K562 (cell line): ENCODE data around the gene ANK2. TPM values are rescaled to one million over a fixed set of nuclear protein-coding genes. Genes with fewer than 3 reads are reported as not detected.

ENCODE experiments used
- CBFA2T3 ChIP-seq: fragments of 450-650 bp; IDR thresholded peaks from 2 replicates; pipeline ENCODE4 v1.6.1; 2017
- E2F1 ChIP-seq: sonication (generic); formaldehyde crosslinking; IDR thresholded peaks from 2 replicates; pipeline ENCODE4 v1.8.1; 2023; ENCODE audit warnings: mild to moderate bottlenecking, missing genetic modification reagents, moderate library complexity
- HDAC2 ChIP-seq: fragments of 450-650 bp; IDR thresholded peaks from 2 replicates; pipeline ENCODE4 v1.6.1; 2016; ENCODE audit warnings: mild to moderate bottlenecking
- MYNN ChIP-seq, 2 experiments: sonication (generic); formaldehyde crosslinking in 1 of 2; IDR thresholded peaks; 2 replicates each; pipeline versions ENCODE4 v1.5.0 to v1.6.1; 2016 to 2020; ENCODE audit warnings: antibody characterized with exemption in 1 of 2, missing genetic modification reagents in 1 of 2
- SRF ChIP-seq, 2 experiments: fragments of 250-450, 450-650 bp in 1 of 2; sonication (Bioruptor Pico) in 1 of 2; sonication (generic) in 1 of 2; formaldehyde crosslinking; IDR thresholded peaks; 2 replicates each; pipeline versions ENCODE4 v1.5.0 to v1.5.1; 2020 to 2022; ENCODE audit warnings: mild to moderate bottlenecking in 1 of 2, missing genetic modification reagents in 1 of 2
- ZBTB40 ChIP-seq, 2 experiments: fragments of 450-650 bp in 1 of 2; sonication (generic) in 1 of 2; formaldehyde crosslinking in 1 of 2; IDR thresholded peaks; 2 replicates each; pipeline versions ENCODE4 v1.7.1 to v1.9.0; 2016 to 2022; ENCODE audit warnings: inconsistent platforms in 1 of 2, mild to moderate bottlenecking in 1 of 2, missing genetic modification reagents in 1 of 2
- polyA plus RNA-seq, 8 experiments: library from polyadenylated mRNA; depleted of rRNA in 4 of 8; stranded (reverse) in 5 of 8; unstranded in 3 of 8; fragments of >200 nt; fragmentation: Nextera tagmentation in 2 of 8; fragmentation: Illumina TruSeq in 1 of 8; extraction: Ambion mirVana in 2 of 8; extraction: Trizol in 1 of 8; gene quantifications; 2 replicates each; pipeline versions ENCODE4 v1.2.1 to v1.2.3, GENCODE V29; 2011 to 2014; ENCODE audit warnings: inconsistent platforms in 1 of 8, missing spikeins in 1 of 8
- total RNA-seq, 7 experiments: library from RNA; depleted of rRNA in 6 of 7; stranded (reverse); fragments of >200 nt in 6 of 7; fragmentation: Illumina TruSeq in 2 of 7; extraction: Trizol in 2 of 7; gene quantifications; 2 replicates each; pipeline versions ENCODE4 v1.2.1 to v1.2.3, GENCODE V29; 2011 to 2021; ENCODE audit warnings: low replicate concordance in 1 of 7
- TF ChIP-seq, protein P1 (sequence below): fragments of 150-350 bp; IDR thresholded peaks from 2 replicates; pipeline ENCODE4 v1.6.1; 2014; ENCODE audit warnings: low read depth, mild to moderate bottlenecking, low read length, borderline replicate concordance
- TF ChIP-seq, protein P2 (sequence below): conservative IDR thresholded peaks from 2 replicates; pipeline ENCODE4 v1.6.1; 2011; ENCODE audit warnings: low read depth, mild to moderate bottlenecking, low read length; ENCODE audit not compliant: control insufficient read depth
- TF ChIP-seq, protein P3 (sequence below): fragments of 150-350 bp; conservative IDR thresholded peaks from 2 replicates; pipeline ENCODE4 v1.6.1; 2014; ENCODE audit warnings: low read length

Gene ANK2
- total and polyA plus RNA-seq, 9 of the 15 experiments (the other 6 are each of a cell fraction or from before 2014, with no cell fraction given): 0.07 to 0.24 TPM; not detected in 7

DNA sequence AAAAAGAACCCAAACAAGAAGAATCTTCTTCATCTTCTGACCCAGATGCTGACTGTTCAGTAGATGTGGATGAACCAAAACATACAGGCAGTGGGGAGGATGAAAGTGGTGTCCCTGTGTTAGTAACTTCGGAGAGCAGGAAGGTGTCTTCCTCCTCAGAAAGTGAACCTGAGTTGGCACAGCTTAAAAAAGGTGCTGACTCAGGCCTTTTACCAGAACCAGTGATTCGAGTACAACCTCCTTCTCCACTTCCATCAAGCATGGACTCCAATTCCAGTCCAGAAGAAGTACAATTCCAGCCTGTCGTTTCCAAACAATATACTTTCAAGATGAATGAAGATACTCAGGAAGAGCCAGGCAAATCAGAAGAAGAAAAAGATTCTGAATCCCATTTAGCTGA is 307.0 kb downstream of the ANK2 start (continued):
- TF ChIP-seq ZBTB40 (IDR thresholded peaks at IDR 0.05) (no peak), ZBTB40 (CRISPR knock-in tag; IDR thresholded peaks at IDR 0.05) (no peak), MYNN (IDR thresholded peaks at IDR 0.05) (no peak), MYNN (CRISPR knock-in tag; IDR thresholded peaks at IDR 0.05) (no peak), SRF (CRISPR knock-in tag; IDR thresholded peaks at IDR 0.05) (no peak), HDAC2 (no peak), E2F1 (CRISPR knock-in tag) (no peak), CBFA2T3 (no peak)
- TF ChIP-seq, protein P1, sequence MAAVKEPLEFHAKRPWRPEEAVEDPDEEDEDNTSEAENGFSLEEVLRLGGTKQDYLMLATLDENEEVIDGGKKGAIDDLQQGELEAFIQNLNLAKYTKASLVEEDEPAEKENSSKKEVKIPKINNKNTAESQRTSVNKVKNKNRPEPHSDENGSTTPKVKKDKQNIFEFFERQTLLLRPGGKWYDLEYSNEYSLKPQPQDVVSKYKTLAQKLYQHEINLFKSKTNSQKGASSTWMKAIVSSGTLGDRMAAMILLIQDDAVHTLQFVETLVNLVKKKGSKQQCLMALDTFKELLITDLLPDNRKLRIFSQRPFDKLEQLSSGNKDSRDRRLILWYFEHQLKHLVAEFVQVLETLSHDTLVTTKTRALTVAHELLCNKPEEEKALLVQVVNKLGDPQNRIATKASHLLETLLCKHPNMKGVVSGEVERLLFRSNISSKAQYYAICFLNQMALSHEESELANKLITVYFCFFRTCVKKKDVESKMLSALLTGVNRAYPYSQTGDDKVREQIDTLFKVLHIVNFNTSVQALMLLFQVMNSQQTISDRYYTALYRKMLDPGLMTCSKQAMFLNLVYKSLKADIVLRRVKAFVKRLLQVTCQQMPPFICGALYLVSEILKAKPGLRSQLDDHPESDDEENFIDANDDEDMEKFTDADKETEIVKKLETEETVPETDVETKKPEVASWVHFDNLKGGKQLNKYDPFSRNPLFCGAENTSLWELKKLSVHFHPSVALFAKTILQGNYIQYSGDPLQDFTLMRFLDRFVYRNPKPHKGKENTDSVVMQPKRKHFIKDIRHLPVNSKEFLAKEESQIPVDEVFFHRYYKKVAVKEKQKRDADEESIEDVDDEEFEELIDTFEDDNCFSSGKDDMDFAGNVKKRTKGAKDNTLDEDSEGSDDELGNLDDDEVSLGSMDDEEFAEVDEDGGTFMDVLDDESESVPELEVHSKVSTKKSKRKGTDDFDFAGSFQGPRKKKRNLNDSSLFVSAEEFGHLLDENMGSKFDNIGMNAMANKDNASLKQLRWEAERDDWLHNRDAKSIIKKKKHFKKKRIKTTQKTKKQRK: no peak
- TF ChIP-seq, protein P2, sequence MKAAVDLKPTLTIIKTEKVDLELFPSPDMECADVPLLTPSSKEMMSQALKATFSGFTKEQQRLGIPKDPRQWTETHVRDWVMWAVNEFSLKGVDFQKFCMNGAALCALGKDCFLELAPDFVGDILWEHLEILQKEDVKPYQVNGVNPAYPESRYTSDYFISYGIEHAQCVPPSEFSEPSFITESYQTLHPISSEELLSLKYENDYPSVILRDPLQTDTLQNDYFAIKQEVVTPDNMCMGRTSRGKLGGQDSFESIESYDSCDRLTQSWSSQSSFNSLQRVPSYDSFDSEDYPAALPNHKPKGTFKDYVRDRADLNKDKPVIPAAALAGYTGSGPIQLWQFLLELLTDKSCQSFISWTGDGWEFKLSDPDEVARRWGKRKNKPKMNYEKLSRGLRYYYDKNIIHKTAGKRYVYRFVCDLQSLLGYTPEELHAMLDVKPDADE: no peak
- TF ChIP-seq, protein P3, sequence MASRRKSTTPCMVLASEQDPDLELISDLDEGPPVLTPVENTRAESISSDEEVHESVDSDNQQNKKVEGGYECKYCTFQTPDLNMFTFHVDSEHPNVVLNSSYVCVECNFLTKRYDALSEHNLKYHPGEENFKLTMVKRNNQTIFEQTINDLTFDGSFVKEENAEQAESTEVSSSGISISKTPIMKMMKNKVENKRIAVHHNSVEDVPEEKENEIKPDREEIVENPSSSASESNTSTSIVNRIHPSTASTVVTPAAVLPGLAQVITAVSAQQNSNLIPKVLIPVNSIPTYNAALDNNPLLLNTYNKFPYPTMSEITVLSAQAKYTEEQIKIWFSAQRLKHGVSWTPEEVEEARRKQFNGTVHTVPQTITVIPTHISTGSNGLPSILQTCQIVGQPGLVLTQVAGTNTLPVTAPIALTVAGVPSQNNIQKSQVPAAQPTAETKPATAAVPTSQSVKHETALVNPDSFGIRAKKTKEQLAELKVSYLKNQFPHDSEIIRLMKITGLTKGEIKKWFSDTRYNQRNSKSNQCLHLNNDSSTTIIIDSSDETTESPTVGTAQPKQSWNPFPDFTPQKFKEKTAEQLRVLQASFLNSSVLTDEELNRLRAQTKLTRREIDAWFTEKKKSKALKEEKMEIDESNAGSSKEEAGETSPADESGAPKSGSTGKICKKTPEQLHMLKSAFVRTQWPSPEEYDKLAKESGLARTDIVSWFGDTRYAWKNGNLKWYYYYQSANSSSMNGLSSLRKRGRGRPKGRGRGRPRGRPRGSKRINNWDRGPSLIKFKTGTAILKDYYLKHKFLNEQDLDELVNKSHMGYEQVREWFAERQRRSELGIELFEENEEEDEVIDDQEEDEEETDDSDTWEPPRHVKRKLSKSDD: no peak
